Stimulated activated naive CD8-positive, alpha-beta T cell treated with anti-CD3 and anti-CD28 coated beads, Interleukin-15, Interleukin-2, amounts not matched to agents 100 ng/mL and 50 ng/mL, for 24 hours (primary cell): Measurements from ENCODE around the gene RERG.

ENCODE experiments used
- H3K27ac Mint-ChIP-seq: one replicate; pipeline ENCODE4 v1.8.0; 2021; ENCODE audit warnings: mild to moderate bottlenecking, mixed read lengths
- H3K27me3 Mint-ChIP-seq: one replicate; pipeline ENCODE4 v1.8.0; 2021; ENCODE audit warnings: mixed read lengths
- H3K36me3 Mint-ChIP-seq: one replicate; pipeline ENCODE4 v1.8.0; 2021; ENCODE audit warnings: low read depth, mixed read lengths
- H3K4me1 Mint-ChIP-seq: one replicate; pipeline ENCODE4 v1.8.0; 2021; ENCODE audit warnings: low read depth, mixed read lengths
- H3K4me3 Mint-ChIP-seq: one replicate; pipeline ENCODE4 v1.8.0; 2021; ENCODE audit warnings: mild to moderate bottlenecking, mixed read lengths
- H3K9me3 Mint-ChIP-seq: one replicate; pipeline ENCODE4 v1.8.0; 2021; ENCODE audit warnings: mixed read lengths

The RERG gene

DNA sequence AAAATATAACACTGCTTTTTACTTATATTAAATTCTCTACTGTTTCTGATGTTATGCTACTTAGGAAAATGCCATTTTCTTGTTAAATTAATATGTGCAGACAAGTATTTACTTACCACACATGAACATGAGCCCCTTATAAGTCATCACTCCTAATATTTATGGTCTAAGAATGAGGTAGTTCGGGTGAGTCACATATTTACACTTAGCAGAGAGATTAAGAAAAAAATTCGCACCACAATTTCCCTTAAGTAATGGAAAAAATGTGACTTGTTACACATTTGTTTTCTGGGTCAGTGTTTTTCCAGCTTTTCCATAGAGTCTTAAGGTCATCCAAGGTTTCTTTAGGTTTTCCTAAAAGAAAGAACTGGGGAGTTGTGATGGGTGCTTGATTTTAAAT lies 68.3 kb downstream of the RERG start:
- no peak overlapping the region for H3K27ac Mint-ChIP-seq
- H3K4me1 Mint-ChIP-seq, result no peaks in the 10 kb centered on the region
- H3K27me3 Mint-ChIP-seq, result peaks cover 9% of the 10 kb centered on the region
- H3K9me3 Mint-ChIP-seq, result no peaks in the 10 kb centered on the region
- H3K4me3 Mint-ChIP-seq, result no peak overlapping the region
- H3K36me3 Mint-ChIP-seq, result no peaks in the 10 kb centered on the region

DNA sequence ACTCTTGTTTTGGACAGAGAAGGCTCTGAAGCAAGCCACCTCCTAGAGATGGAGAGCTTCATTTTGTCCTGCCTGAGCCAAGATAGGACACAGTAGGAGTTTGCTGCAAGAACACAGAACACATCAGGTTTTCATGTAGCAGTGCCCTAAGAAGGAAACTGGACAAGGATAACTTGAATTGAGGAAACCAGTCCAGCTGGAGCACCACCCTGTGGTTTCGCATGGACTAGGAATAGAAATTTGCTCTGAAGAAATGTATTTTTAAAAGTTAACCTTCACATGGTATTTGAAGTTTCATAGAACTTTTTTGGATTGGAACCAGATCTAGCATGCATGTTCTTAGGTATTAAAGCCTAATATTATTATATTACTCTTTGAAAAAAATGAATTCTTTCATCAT lies 68.8 kb downstream of the RERG start:
- Mint-ChIP-seq H3K27me3 (peaks cover 9% of the 10 kb centered on the region), H3K27ac (no peak overlapping the region), H3K4me1 (no peaks in the 10 kb centered on the region)

DNA sequence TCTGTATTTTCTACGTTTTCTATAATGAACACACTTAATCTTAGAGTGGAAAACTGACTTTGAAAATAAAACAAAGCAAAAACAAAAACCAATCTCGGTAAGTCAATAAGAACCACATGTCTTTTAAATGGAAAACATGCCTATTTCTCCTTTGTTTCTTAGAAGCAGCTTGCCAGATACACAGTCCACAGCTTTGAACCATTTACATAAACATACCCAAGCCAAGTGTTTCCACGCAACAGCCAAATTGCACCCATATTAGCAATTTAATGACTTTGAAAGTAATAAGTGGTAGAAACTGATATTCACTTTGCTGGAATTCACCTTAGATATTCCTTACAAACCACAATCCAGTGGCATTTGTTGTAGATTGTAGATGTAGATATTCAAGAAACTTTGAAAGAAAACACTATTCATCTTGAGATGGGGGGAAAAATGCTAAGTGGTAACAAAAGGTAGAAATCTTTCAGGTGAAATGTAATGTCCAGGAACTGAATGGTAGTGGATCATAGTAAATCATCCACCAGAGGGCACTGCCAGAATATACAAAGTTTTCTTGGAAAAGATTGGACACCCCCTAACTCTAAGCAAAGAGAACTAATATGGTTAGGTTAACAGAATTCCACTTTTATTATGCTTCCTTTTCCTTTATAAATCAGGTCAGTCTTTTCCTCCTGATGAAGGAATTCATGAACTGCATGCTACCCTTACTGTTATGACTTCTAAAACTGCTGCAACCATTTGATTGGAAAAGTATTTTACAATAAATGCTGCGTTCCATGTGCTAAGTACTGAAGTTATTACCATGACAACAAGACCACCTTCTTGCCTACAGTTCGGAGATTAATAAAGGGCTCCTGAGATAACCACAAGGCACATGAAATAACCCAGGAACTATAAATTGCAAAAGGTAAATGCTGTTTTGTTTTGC lies 69.8 kb downstream of the RERG start:
- H3K36me3 Mint-ChIP-seq, result no peaks in the 10 kb centered on the region
- H3K27me3 Mint-ChIP-seq, result peaks cover 12% of the 10 kb centered on the region
- no peaks in the 10 kb centered on the region for H3K9me3 Mint-ChIP-seq
- no peak overlapping the region for H3K27ac Mint-ChIP-seq
- H3K4me3 Mint-ChIP-seq, result no peak overlapping the region
- no peaks in the 10 kb centered on the region for H3K4me1 Mint-ChIP-seq

More for the DNA sequence above, 68.8 kb downstream of the RERG start:
- Mint-ChIP-seq H3K4me3 (no peak overlapping the region), H3K9me3 (no peaks in the 10 kb centered on the region), H3K36me3 (no peaks in the 10 kb centered on the region)

DNA sequence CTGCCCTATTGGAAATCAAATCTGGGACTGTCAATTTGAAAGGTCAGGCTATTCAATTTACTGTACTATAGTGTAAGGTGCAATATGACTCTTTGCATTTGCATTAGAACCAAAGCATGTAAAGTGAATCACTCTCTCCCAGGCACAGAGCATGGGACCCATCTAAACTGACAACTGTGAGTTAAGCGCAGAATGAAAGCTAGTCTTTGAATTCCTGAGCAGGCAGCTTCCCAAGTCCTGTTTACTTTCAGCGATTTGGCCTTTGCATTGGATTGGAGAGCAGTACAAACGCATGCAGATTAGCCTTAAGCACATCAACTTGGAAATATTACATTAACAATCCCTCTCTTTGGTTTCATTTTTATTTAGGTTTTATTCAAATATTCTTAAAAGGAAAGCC lies 74.6 kb downstream of the RERG start:
- Mint-ChIP-seq H3K27me3 (peaks cover 19% of the 10 kb centered on the region), H3K4me1 (no peaks in the 10 kb centered on the region)

DNA sequence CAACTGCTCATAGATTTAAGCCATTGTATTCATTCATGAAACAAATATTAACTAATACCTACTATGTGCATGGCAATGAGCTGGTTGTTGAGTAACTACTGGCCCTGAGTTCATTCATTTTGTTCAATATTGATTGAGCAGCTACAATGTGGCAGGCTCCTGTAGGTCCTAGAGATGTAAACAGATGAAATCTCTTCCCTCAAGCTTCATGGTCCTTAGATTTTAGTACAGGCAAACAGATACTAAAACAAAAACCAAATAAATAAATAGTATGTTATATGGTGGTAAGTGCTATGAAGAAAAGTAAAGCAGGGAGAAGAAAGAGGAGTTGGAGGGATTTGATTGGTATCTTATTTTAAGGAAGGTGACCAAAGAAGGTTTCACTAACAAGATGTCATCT lies 77.8 kb downstream of the RERG start:
- peaks cover 19% of the 10 kb centered on the region for H3K27me3 Mint-ChIP-seq
- no peaks in the 10 kb centered on the region for H3K9me3 Mint-ChIP-seq
- no peak overlapping the region for H3K27ac Mint-ChIP-seq
- H3K36me3 Mint-ChIP-seq, result no peaks in the 10 kb centered on the region
- no peak overlapping the region for H3K4me3 Mint-ChIP-seq
- no peaks in the 10 kb centered on the region for H3K4me1 Mint-ChIP-seq

More for the DNA sequence above, 74.6 kb downstream of the RERG start:
- Mint-ChIP-seq H3K9me3 (no peaks in the 10 kb centered on the region), H3K36me3 (no peaks in the 10 kb centered on the region), H3K4me3 (no peak overlapping the region), H3K27ac (no peak overlapping the region)

DNA sequence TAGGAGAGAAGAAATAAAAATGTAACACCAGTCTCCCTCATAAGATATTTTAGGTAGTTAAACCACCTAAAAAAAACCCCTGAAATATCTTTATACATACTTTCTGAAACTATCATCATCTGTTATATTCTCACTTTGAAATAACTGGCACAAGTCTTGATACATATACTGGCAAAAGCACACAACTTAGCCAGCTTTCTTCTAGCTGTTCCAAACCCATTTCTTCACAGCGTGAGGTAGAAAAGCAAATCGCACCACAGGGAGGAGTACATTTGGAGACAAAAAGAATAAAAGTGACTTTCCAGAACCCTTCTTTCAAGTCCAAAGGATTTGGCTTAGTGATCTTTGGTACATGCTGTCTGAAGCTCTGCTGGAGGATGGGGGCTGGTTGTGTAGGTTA lies 78.5 kb downstream of the RERG start:
- Mint-ChIP-seq H3K36me3 (no peaks in the 10 kb centered on the region), H3K27ac (no peak overlapping the region), H3K9me3 (no peaks in the 10 kb centered on the region), H3K4me3 (no peak overlapping the region), H3K27me3 (peaks cover 21% of the 10 kb centered on the region), H3K4me1 (no peaks in the 10 kb centered on the region)

DNA sequence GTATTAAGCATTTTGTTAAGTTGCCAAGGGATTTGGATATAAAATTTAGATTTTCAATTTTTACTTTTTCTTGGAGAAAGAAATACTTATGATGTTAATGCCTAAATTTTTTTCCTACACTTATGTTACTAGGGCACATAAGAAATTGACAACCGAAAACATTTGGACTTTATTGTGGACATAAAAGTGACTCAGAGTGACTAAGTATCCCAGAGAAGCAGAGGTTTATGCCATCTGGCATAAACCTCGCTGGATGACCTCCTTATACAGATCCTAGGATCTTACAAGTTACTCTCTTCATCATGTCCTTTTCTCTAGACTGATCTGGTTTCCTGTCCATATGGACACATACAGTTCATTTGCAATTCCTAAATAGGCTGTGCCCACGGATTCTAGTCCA lies 89.8 kb downstream of the RERG start:
- Mint-ChIP-seq H3K9me3 (no peaks in the 10 kb centered on the region), H3K36me3 (no peaks in the 10 kb centered on the region), H3K27me3 (peaks cover 12% of the 10 kb centered on the region), H3K4me1 (no peaks in the 10 kb centered on the region), H3K27ac (no peak overlapping the region), H3K4me3 (no peak overlapping the region)

DNA sequence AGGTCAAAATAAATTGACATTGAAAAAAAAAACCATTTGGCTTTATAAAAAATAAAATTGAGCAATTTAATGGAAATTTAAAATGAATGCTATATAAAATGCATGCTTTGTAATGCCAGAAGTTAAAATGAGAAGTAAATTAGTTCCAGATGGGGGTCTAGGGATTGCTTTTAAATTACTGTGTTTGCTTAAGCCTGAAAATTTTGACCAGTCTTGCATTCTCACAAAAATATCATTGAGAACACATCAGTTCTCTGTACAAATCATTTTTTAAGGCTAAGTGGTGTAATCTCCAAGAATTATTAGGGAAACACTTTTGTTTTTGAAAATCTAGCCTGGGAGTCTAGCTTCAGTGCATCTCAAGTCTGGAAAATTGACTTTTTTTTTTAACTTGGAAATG lies 90.7 kb downstream of the RERG start:
- peaks cover 12% of the 10 kb centered on the region for H3K27me3 Mint-ChIP-seq
- H3K27ac Mint-ChIP-seq, result no peak overlapping the region
- H3K4me3 Mint-ChIP-seq, result no peak overlapping the region
- no peaks in the 10 kb centered on the region for H3K36me3 Mint-ChIP-seq
- no peaks in the 10 kb centered on the region for H3K9me3 Mint-ChIP-seq
- no peaks in the 10 kb centered on the region for H3K4me1 Mint-ChIP-seq

DNA sequence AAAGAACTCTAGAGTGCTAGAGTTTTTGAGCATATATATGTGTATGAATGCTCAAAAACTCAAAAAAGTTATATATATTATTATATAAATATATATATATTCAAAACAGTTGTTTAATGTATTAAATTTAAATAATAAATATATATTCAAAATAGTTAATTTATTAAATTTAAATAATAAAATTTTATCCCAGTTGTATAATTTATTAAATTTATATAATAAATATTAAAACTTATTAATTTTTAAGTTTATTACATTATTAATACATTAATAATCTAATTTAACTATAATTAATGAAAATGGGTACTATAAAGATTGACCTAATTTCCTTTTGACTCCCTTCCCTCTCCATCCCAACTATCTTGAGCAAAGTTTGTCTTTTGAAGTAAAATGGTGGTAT lies 97.8 kb downstream of the RERG start:
- H3K36me3 Mint-ChIP-seq, result no peaks in the 10 kb centered on the region
- peaks cover 2% of the 10 kb centered on the region for H3K27me3 Mint-ChIP-seq
- no peaks in the 10 kb centered on the region for H3K9me3 Mint-ChIP-seq
- no peak overlapping the region for H3K4me3 Mint-ChIP-seq
- H3K27ac Mint-ChIP-seq, result no peak overlapping the region
- H3K4me1 Mint-ChIP-seq, result no peaks in the 10 kb centered on the region

DNA sequence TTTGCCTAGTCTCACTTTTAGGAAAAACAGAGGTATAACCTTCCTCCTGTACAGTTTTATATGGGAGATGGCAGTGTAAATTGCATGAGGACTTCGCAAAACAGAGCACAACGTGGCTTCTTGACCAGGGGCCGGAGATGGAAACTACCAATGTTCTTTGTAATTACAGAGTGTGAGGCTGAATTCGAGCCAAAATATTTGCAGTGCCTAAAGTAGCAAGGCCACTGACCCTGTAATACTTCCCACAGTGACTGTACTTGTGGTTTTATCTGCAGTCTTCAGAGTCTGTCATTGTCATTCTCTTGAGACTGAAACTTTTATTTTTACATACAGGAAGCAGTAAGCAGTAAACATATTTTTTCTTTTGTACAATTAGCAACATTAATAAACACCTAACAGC lies 98.9 kb downstream of the RERG start:
- no peaks in the 10 kb centered on the region for H3K36me3 Mint-ChIP-seq
- H3K27ac Mint-ChIP-seq, result no peak overlapping the region
- H3K27me3 Mint-ChIP-seq, result peaks cover 2% of the 10 kb centered on the region

DNA sequence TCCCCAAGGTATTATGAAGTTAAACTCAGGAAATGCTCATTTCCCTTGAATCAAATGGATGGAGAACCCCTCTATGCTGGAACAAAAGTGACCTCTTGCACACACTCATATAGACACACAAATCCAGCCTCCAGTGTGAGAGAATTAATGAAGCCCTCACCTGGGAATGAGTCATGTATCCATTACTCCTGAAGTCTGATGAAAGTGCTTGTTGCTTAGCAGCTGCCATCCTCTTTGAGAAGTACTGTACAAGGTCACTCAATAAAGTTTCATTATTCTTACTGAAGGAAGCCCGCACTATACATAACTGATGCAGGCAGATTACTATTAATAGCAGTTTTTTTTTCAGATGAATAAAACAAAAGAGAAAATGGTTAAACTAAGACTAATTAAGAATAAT lies 102.3 kb downstream of the RERG start:
- Mint-ChIP-seq H3K4me3 (no peak overlapping the region), H3K36me3 (no peaks in the 10 kb centered on the region)

More for the DNA sequence above, 98.9 kb downstream of the RERG start:
- no peak overlapping the region for H3K4me3 Mint-ChIP-seq
- no peaks in the 10 kb centered on the region for H3K4me1 Mint-ChIP-seq
- H3K9me3 Mint-ChIP-seq, result no peaks in the 10 kb centered on the region

DNA sequence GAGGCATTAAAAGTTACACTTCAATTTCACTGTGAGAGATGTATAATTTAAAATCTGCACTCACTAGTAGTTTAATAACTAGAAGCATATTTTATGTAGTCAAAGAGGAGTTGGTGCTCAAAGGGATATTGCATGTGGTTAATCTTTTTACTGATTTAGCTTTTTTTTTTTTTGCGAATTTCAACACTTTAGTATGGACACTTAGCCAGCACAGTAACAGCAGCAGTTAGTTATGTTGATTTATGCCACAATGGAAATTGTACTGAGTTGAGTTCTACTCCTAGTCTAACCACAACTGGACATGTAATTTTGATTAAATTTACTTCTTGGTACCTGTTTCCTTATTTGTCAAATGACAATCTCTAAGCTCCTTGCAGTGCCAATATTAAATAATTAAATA lies 104.2 kb downstream of the RERG start:
- H3K4me1 Mint-ChIP-seq, result no peaks in the 10 kb centered on the region
- H3K27ac Mint-ChIP-seq, result no peak overlapping the region
- no peak overlapping the region for H3K4me3 Mint-ChIP-seq
- no peaks in the 10 kb centered on the region for H3K36me3 Mint-ChIP-seq
- no peaks in the 10 kb centered on the region for H3K9me3 Mint-ChIP-seq
- H3K27me3 Mint-ChIP-seq, result peaks cover 9% of the 10 kb centered on the region

More for the DNA sequence above, 102.3 kb downstream of the RERG start:
- Mint-ChIP-seq H3K27ac (no peak overlapping the region), H3K9me3 (no peaks in the 10 kb centered on the region), H3K4me1 (no peaks in the 10 kb centered on the region), H3K27me3 (peaks cover 9% of the 10 kb centered on the region)

DNA sequence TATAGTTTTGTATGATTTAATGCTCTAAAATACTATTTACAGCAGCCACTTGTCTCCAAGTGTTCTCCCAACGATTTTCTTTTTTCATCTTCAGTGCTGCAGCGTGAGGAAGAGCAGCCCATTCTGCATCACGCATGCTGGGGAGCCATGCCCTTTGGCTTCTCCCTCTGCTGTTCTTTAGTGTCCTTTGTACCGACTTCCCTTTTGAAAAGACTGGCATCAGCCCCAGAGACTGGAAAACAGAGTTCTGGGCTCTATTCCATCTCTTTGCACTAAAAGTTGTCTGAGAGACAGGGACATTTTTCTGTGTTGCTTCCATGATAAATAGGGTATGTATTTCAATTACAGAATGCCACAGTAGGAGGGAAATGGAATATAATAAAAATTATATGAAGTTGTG lies 105.1 kb downstream of the RERG start:
- H3K36me3 Mint-ChIP-seq, result no peaks in the 10 kb centered on the region
- no peak overlapping the region for H3K4me3 Mint-ChIP-seq
- H3K27me3 Mint-ChIP-seq, result peaks cover 12% of the 10 kb centered on the region
- no peaks in the 10 kb centered on the region for H3K9me3 Mint-ChIP-seq
- no peaks in the 10 kb centered on the region for H3K4me1 Mint-ChIP-seq
- no peak overlapping the region for H3K27ac Mint-ChIP-seq

DNA sequence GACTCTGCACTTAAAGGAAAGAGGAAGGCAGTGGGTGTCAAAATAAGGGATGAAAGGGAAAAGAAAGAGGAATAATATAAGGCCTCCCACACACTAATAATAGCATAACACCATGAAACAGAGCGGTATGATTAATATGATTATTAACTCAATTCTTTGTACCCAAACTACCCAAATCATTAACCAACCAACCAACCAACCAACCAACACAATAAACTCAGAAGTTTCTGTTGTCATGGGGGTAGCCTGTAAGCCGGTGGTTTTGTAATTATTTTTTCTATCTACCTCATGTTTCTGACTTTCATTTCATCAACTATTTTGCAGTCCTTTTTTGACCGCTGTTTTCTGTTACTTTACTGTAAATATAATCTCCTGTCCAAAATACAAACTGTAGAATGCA lies 105.8 kb downstream of the RERG start:
- H3K27ac Mint-ChIP-seq, result no peak overlapping the region
- no peaks in the 10 kb centered on the region for H3K4me1 Mint-ChIP-seq
- no peak overlapping the region for H3K4me3 Mint-ChIP-seq
- no peaks in the 10 kb centered on the region for H3K36me3 Mint-ChIP-seq
- peaks cover 16% of the 10 kb centered on the region for H3K27me3 Mint-ChIP-seq
- no peaks in the 10 kb centered on the region for H3K9me3 Mint-ChIP-seq

DNA sequence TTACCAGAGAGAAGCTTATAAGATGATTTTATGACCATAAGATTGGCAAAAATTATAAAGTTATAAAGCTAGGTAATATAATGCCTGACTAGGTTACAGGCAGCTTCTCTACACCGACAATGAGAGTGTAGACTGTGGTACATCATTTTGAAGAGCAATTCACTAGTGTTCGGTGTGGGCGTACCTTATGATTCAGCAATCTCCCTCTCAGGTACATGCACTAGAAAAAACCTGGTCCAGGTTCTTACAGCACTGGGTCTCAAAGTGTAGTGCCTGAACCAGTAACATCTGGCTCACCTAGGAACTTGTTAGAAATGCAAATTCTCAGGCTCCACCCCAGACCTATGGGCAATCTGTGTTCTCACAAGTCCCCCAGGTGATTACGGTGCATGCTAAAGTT lies 106.7 kb downstream of the RERG start:
- Mint-ChIP-seq H3K27me3 (peaks cover 19% of the 10 kb centered on the region), H3K4me1 (no peaks in the 10 kb centered on the region), H3K9me3 (no peaks in the 10 kb centered on the region), H3K27ac (no peak overlapping the region), H3K36me3 (no peaks in the 10 kb centered on the region), H3K4me3 (no peak overlapping the region)

DNA sequence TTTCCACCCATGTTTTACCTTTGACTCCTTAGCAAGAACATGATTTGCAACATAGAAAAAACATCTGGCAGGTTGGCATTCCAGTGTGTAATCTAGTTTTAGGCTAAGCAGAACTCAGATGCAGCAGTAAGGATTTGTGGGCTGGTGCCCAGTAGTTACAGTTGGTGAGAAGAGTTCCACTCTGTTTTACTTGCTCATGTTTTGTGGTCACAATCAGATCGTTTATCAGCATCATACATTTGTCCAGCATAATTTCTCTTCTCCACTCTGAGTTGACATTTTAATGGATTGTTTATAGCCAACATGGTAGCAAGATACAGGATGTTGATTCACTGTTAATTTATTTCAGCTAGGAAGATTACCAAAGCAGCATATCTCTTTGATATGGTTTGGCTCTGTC lies 128.4 kb downstream of the RERG start:
- Mint-ChIP-seq H3K36me3 (no peaks in the 10 kb centered on the region), H3K9me3 (no peaks in the 10 kb centered on the region), H3K4me3 (no peak overlapping the region), H3K27ac (no peak overlapping the region), H3K4me1 (peaks cover 4% of the 10 kb centered on the region), H3K27me3 (peaks cover 11% of the 10 kb centered on the region)
